Upper lobe of left lung (tissue), 4 donors: ENCODE results near the gene ARRB1.

ENCODE experiments used
- CTCF ChIP-seq, 6 experiments: fragments of 450-650 bp in 4 of 6; fragments of 200-600 bp in 2 of 6; sonication (generic) in 2 of 6; IDR thresholded peaks; one replicate each; pipeline ENCODE4 v1.5.1; 2016 to 2019; ENCODE audit warnings: antibody characterized with exemption in 6 of 6
- POLR2A ChIP-seq, 4 donors: fragments of 450-650 bp; IDR thresholded peaks; one replicate each; pipeline ENCODE4 v1.5.1; 2016 to 2017; ENCODE audit warnings: antibody characterized with exemption in 4 of 4, mild to moderate bottlenecking in 2 of 4

- no peak for TF ChIP-seq POLR2A (IDR thresholded peaks at IDR 0.05)
- TF ChIP-seq CTCF (IDR thresholded peaks at IDR 0.05) = no peak
These were observed 42.5 kb downstream of the ARRB1 start for GRCh38 chr11:75308986-75309385.
